Measurements from ENCODE around the gene TAP1. TPM values are rescaled to one million over a fixed set of nuclear protein-coding genes. Genes with fewer than 3 reads are reported as not detected.

Gene TAP1
- 27.8 TPM for polyA plus RNA-seq (2013, experiment 1 of 2)
- polyA plus RNA-seq (2013, experiment 2 of 2), result 29.5 TPM

GRCh38 chr6:32853541-32854375 lies at the start of gene TAP1, which contains the start of gene PSMB9:
TAP1 (minus strand) TSS chr6:32853704; CDS start chr6:32853636, 68 bp downstream.
PSMB9 (plus strand) TSS chr6:32854192; CDS start chr6:32854230, 38 bp downstream.
- H2BK5ac ChIP-seq (ENCODE audit: low read depth, low read length, poor library complexity, severe bottlenecking), result peak within 1 kb of the TSS; percentile 74
- H3K79me1 ChIP-seq (replicated peaks; ENCODE audit: low read length, poor library complexity, severe bottlenecking), result peaks cover 27% of the 10 kb centered on the region
- peak within 1 kb of the TSS; percentile 55 to 67 for H2BK12ac ChIP-seq (ENCODE audit: low read length in 2 of 2)
- peak within 1 kb of the TSS; percentile 85 for H3K27ac ChIP-seq (ENCODE audit: low read length, poor library complexity, severe bottlenecking)
- peaks cover 12% of the 10 kb centered on the region for H3K4me1 ChIP-seq (ENCODE audit: control insufficient read depth, insufficient read depth, low read depth, low read length)
- peak within 1 kb of the TSS; percentile 71 for H2BK120ac ChIP-seq (ENCODE audit: low read depth, low read length)
- peak within 1 kb of the TSS; percentile 73 to 97 for H3K18ac ChIP-seq (ENCODE audit: low read depth in 1 of 2, low read length in 2 of 2)
- H3K9ac ChIP-seq (ENCODE audit: low read length), result peak within 1 kb of the TSS; percentile 90
- H2AK5ac ChIP-seq (ENCODE audit: low read length, severe bottlenecking), result no peak within 1 kb of the TSS
- peak; percentile 97 for DNase-seq
- H3K14ac ChIP-seq (ENCODE audit: low read length in 2 of 2), result peak within 1 kb of the TSS in 1 of 2 experiments; percentile 88
- under 1% methylated on average over 68 of the region's 68 CpGs for WGBS
- H3K4me2 ChIP-seq (ENCODE audit: low read length, poor library complexity, severe bottlenecking), result peak within 1 kb of the TSS; percentile 94
- H2BK15ac ChIP-seq (ENCODE audit: low read depth, poor library complexity, severe bottlenecking), result peak within 1 kb of the TSS; percentile 60
- H3K23ac ChIP-seq (ENCODE audit: low read length in 2 of 2), result peak within 1 kb of the TSS in 1 of 2 experiments; percentile 95
- peak within 1 kb of the TSS; percentile 97 for H2AFZ ChIP-seq (ENCODE audit: low read depth, low read length)
- H3K27me3 ChIP-seq (ENCODE audit: control insufficient read depth in 1 of 2, insufficient read depth in 1 of 2, low read length in 2 of 2), result no peaks in the 10 kb centered on the region
- H4K91ac ChIP-seq (ENCODE audit: low read length), result peak within 1 kb of the TSS; percentile 80
- H3K4ac ChIP-seq (ENCODE audit: low read depth in 1 of 2, low read length in 2 of 2), result peak within 1 kb of the TSS; percentile 57 to 83
- H3K4me3 ChIP-seq (ENCODE audit: insufficient read depth in 1 of 2, low read depth in 1 of 2, low read length in 2 of 2), result peak within 1 kb of the TSS; percentile 88
- peaks cover 10 to 47% of the 10 kb centered on the region in 2 experiments for H3K36me3 ChIP-seq (ENCODE audit: control insufficient read depth in 1 of 2, insufficient read depth in 2 of 2, low read depth in 1 of 2, low read length in 2 of 2)
- H3K9me3 ChIP-seq (ENCODE audit: control insufficient read depth, low read length), result no peaks in the 10 kb centered on the region
- peak within 1 kb of the TSS; percentile 40 for H4K8ac ChIP-seq (ENCODE audit: low read length)

- Histone ChIP-seq H3K14ac (ENCODE audit: low read length in 2 of 2) (no peak overlapping the region), H3K4ac (ENCODE audit: low read depth in 1 of 2, low read length in 2 of 2) (no peak overlapping the region), H2AFZ (ENCODE audit: low read depth, low read length) (peak overlapping the region; percentile 84), H3K9me3 (ENCODE audit: control insufficient read depth, low read length) (no peaks in the 10 kb centered on the region), H3K27me3 (ENCODE audit: control insufficient read depth in 1 of 2, insufficient read depth in 1 of 2, low read length in 2 of 2) (no peaks in the 10 kb centered on the region), H3K27ac (ENCODE audit: low read length, poor library complexity, severe bottlenecking) (peak overlapping the region; percentile 45), H4K8ac (ENCODE audit: low read length) (no peak overlapping the region), H4K91ac (ENCODE audit: low read length) (no peak overlapping the region), H3K18ac (ENCODE audit: low read depth in 1 of 2, low read length in 2 of 2) (no peak overlapping the region), H2BK5ac (ENCODE audit: low read depth, low read length, poor library complexity, severe bottlenecking) (no peak overlapping the region), H3K4me1 (ENCODE audit: control insufficient read depth, insufficient read depth, low read depth, low read length) (peaks cover 10% of the 10 kb centered on the region), H3K36me3 (ENCODE audit: control insufficient read depth in 1 of 2, insufficient read depth in 2 of 2, low read depth in 1 of 2, low read length in 2 of 2) (no peaks in the 10 kb centered on the region), H2AK5ac (ENCODE audit: low read length, severe bottlenecking) (no peak overlapping the region), H3K23ac (ENCODE audit: low read length in 2 of 2) (no peak overlapping the region), H3K4me2 (ENCODE audit: low read length, poor library complexity, severe bottlenecking) (peak overlapping the region; percentile 72), H2BK120ac (ENCODE audit: low read depth, low read length) (no peak overlapping the region), H3K9ac (ENCODE audit: low read length) (peak overlapping the region; percentile 73), H3K79me1 (replicated peaks; ENCODE audit: low read length, poor library complexity, severe bottlenecking) (peaks cover 21% of the 10 kb centered on the region), H2BK12ac (ENCODE audit: low read length in 2 of 2) (no peak overlapping the region), H2BK15ac (ENCODE audit: low read depth, poor library complexity, severe bottlenecking) (no peak overlapping the region), H3K4me3 (ENCODE audit: insufficient read depth in 1 of 2, low read depth in 1 of 2, low read length in 2 of 2) (peak overlapping the region; percentile 75 to 96)
- WGBS, result under 1% methylated on average over 8 of the region's 8 CpGs
- DNase-seq, result no peak
Observed at GRCh38 chr6:32895006-32895345, 41.5 kb upstream of the TAP1 start.

DNA sequence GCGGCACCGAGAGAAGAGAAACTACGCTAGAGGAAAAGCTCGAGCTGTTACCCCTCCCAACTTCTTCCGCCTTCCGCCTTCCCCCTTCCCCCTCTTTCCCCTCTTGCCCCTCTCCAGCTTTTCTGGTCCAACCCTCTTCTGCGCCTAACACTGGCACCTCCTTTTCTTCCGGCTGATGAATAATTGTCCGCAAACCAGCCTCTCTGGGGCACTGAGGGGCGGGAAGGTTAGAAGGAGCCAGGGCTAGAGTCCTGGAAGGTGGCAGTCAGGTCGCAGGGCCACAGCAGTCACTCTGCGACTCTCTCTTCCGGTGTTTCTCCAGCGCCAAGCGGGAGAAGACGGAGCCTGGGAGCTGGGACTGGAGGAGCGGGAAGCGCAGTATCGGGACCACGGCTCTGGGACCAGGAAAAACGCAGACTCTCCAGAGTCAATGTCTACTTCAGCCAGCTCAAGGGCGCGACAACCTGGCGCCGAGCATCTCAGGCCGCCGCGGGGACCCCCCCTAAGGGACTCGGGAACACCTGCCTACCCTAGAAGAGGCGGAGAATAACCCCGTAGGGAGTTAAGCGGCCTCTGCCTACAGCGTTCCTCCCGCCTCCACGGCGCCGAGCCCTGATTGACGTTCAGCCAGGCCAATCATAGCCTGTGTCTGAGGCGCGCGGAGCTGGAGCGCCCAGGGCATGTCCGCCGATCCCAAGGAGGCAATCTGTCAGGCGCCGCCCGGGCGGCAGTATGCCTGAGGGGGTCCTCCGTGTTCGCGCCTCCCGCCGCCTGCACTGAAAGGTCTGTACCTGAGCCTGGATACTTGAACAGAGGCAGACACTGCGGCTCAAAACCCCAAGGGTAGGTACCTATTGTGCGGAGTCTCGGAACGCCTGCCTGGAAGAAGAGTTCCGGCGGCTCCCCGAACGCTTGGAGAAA lies 40.8 kb upstream of the TAP1 start:
- Histone ChIP-seq H2BK120ac (ENCODE audit: low read depth, low read length) (peak overlapping the region; percentile 45), H3K27me3 (ENCODE audit: control insufficient read depth in 1 of 2, insufficient read depth in 1 of 2, low read length in 2 of 2) (no peaks in the 10 kb centered on the region), H2BK12ac (ENCODE audit: low read length in 2 of 2) (peak overlapping the region in 1 of 2 experiments; percentile 8), H4K8ac (ENCODE audit: low read length) (peak overlapping the region; percentile 73), H3K36me3 (ENCODE audit: control insufficient read depth in 1 of 2, insufficient read depth in 2 of 2, low read depth in 1 of 2, low read length in 2 of 2) (no peaks in the 10 kb centered on the region), H2AK5ac (ENCODE audit: low read length, severe bottlenecking) (no peak overlapping the region), H2AFZ (ENCODE audit: low read depth, low read length) (peak overlapping the region; percentile 84), H3K4me3 (ENCODE audit: insufficient read depth in 1 of 2, low read depth in 1 of 2, low read length in 2 of 2) (peak overlapping the region; percentile 75 to 96), H3K4me2 (ENCODE audit: low read length, poor library complexity, severe bottlenecking) (peak overlapping the region; percentile 75), H3K14ac (ENCODE audit: low read length in 2 of 2) (no peak overlapping the region), H3K9me3 (ENCODE audit: control insufficient read depth, low read length) (no peaks in the 10 kb centered on the region), H3K18ac (ENCODE audit: low read depth in 1 of 2, low read length in 2 of 2) (peak overlapping the region; percentile 52 to 77), H3K4ac (ENCODE audit: low read depth in 1 of 2, low read length in 2 of 2) (no peak overlapping the region), H3K79me1 (replicated peaks; ENCODE audit: low read length, poor library complexity, severe bottlenecking) (peaks cover 21% of the 10 kb centered on the region), H3K23ac (ENCODE audit: low read length in 2 of 2) (no peak overlapping the region), H3K27ac (ENCODE audit: low read length, poor library complexity, severe bottlenecking) (peak overlapping the region; percentile 71), H2BK15ac (ENCODE audit: low read depth, poor library complexity, severe bottlenecking) (no peak overlapping the region), H4K91ac (ENCODE audit: low read length) (no peak overlapping the region), H2BK5ac (ENCODE audit: low read depth, low read length, poor library complexity, severe bottlenecking) (peak overlapping the region; percentile 15), H3K9ac (ENCODE audit: low read length) (peak overlapping the region; percentile 73), H3K4me1 (ENCODE audit: control insufficient read depth, insufficient read depth, low read depth, low read length) (peaks cover 10% of the 10 kb centered on the region)
- peak; percentile 94 for DNase-seq
- under 1% methylated on average over 60 of the region's 61 CpGs for WGBS

Measured in mesenchymal stem cell (in vitro differentiated cells and primary cell).